DND-41 (cell line): Measurements from ENCODE around the gene TMEM33.
A peak's percentile ranks its signal among the peaks of the same experiment; 100 is the strongest.

ENCODE experiments used
- ATAC-seq: fragments of 200-7000 bp; cut with Tn5 transposase; 3 replicates; pipeline ENCODE4 v1.9.1; 2021; ENCODE audit warnings: low read depth; ENCODE audit not compliant: insufficient read depth
- DNase-seq: peaks from one replicate; pipeline ENCODE4 v3.0.0-alpha.2; 2020
- H2AFZ ChIP-seq: 2 replicates; pipeline ENCODE4 v1.6.0; 2012; ENCODE audit warnings: low read depth, low read length
- H3K27ac ChIP-seq: 2 replicates; pipeline ENCODE4 v1.5.1; 2012; ENCODE audit warnings: low read length, inconsistent platforms
- H3K27me3 ChIP-seq: fragments of 200-600 bp; sonication (generic); 2 replicates; pipeline ENCODE4 v1.6.0; 2012; ENCODE audit warnings: low read length, mild to moderate bottlenecking, inconsistent platforms; ENCODE audit not compliant: insufficient read depth, poor library complexity
- H3K36me3 ChIP-seq: 2 replicates; pipeline ENCODE4 v1.5.1; 2012; ENCODE audit warnings: low read length, inconsistent platforms; ENCODE audit not compliant: insufficient read depth
- H3K4me1 ChIP-seq: 2 replicates; pipeline ENCODE4 v1.5.1; 2012; ENCODE audit warnings: mild to moderate bottlenecking, low read length; ENCODE audit not compliant: insufficient read depth
- H3K4me2 ChIP-seq: 2 replicates; pipeline ENCODE4 v1.6.0; 2012; ENCODE audit warnings: mild to moderate bottlenecking, moderate library complexity, low read length, inconsistent platforms; ENCODE audit not compliant: insufficient read depth
- H3K4me3 ChIP-seq, 2 experiments: fragments of 200-600 bp in 1 of 2; shearing (Covaris generic) in 1 of 2; 2 replicates each; pipeline ENCODE4 v1.5.1; 2012 to 2016; ENCODE audit warnings: inconsistent platforms in 2 of 2, low read length in 2 of 2, mild to moderate bottlenecking in 2 of 2, low read depth in 1 of 2, moderate library complexity in 1 of 2
- H3K79me2 ChIP-seq: 2 replicates; pipeline ENCODE4 v1.6.0; 2012; ENCODE audit warnings: low read length, inconsistent platforms; ENCODE audit not compliant: insufficient read depth
- H3K9ac ChIP-seq: 2 replicates; pipeline ENCODE4 v1.6.0; 2012; ENCODE audit warnings: low read depth, mild to moderate bottlenecking, inconsistent platforms, low read length, moderate library complexity
- H3K9me3 ChIP-seq: 2 replicates; pipeline ENCODE4 v1.5.1; 2012; ENCODE audit warnings: low read length, moderate library complexity, mild to moderate bottlenecking, inconsistent platforms; ENCODE audit not compliant: insufficient read depth, severe bottlenecking
- H4K20me1 ChIP-seq: 2 replicates; pipeline ENCODE4 v1.6.0; 2012; ENCODE audit warnings: low read length; ENCODE audit not compliant: insufficient read depth
- EZH2 ChIP-seq: IDR thresholded peaks from 3 replicates; pipeline ENCODE4 v1.6.1; 2012; ENCODE audit warnings: borderline replicate concordance, low read depth, mild to moderate bottlenecking, moderate library complexity, low read length, inconsistent platforms; ENCODE audit not compliant: severe bottlenecking
- TF ChIP-seq, protein P1 (sequence below): IDR thresholded peaks from 2 replicates; pipeline ENCODE4 v1.5.1; 2012; ENCODE audit warnings: borderline replicate concordance, low read length, moderate library complexity, mild to moderate bottlenecking; ENCODE audit not compliant: poor library complexity, severe bottlenecking; ENCODE audit errors: extremely low read depth

TMEM33 gene

DNA sequence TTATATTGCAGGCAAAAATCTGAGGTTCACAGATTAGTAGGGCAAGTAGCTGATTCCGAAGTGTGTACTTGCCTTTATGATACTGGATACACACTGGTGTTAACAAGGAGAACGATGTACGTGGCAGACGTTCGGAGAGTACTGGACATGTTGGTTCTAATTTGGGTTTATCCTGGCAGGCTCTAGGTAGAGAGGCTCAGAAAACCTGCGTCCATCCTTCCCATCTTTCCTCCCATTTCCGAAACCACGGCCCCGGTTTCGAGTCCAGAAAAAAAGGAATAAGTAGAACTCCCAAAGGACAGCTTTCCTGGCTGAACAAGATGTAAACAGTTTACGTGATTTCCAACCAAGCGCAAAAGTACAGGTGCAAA, 54.8 kb downstream of the TMEM33 start:
- Histone ChIP-seq H4K20me1 (peaks cover 5% of the 10 kb centered on the region; the same call in 1 of the 2 replicates), H3K36me3 (peaks cover 5% of the 10 kb centered on the region; the same call in 1 of the 2 replicates), H3K27ac (peak overlapping the region; percentile 72), H3K9ac (peak overlapping the region; percentile 92), H3K27me3 (no peaks in the 10 kb centered on the region), H3K4me3 (peak overlapping the region; percentile 99 to 100), H3K4me2 (peak overlapping the region; percentile 92), H3K9me3 (no peaks in the 10 kb centered on the region), H2AFZ (peak overlapping the region; percentile 93), H3K79me2 (peaks cover 43% of the 10 kb centered on the region), H3K4me1 (peaks cover 39% of the 10 kb centered on the region)
- DNase-seq (no peak), ATAC-seq (peak; percentile 13)
- TF ChIP-seq EZH2: no peak
- TF ChIP-seq, protein P1, sequence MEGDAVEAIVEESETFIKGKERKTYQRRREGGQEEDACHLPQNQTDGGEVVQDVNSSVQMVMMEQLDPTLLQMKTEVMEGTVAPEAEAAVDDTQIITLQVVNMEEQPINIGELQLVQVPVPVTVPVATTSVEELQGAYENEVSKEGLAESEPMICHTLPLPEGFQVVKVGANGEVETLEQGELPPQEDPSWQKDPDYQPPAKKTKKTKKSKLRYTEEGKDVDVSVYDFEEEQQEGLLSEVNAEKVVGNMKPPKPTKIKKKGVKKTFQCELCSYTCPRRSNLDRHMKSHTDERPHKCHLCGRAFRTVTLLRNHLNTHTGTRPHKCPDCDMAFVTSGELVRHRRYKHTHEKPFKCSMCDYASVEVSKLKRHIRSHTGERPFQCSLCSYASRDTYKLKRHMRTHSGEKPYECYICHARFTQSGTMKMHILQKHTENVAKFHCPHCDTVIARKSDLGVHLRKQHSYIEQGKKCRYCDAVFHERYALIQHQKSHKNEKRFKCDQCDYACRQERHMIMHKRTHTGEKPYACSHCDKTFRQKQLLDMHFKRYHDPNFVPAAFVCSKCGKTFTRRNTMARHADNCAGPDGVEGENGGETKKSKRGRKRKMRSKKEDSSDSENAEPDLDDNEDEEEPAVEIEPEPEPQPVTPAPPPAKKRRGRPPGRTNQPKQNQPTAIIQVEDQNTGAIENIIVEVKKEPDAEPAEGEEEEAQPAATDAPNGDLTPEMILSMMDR: no peak

GRCh38 chr4:41990365-41991111, 55.3 kb downstream of the TMEM33 start, which contains the start of gene SLC30A9:
TSS of gene SLC30A9 (plus strand) at chr4:41990530. CDS start at chr4:41990652, 122 bp downstream.
- Histone ChIP-seq H3K9me3 (no peaks in the 10 kb centered on the region), H3K4me3 (peak within 1 kb of the TSS; percentile 99 to 100), H3K27ac (peak within 1 kb of the TSS; percentile 72), H2AFZ (peak within 1 kb of the TSS; percentile 93), H3K36me3 (peaks cover 5% of the 10 kb centered on the region; the same call in 1 of the 2 replicates), H3K79me2 (peaks cover 48% of the 10 kb centered on the region), H3K4me2 (peak within 1 kb of the TSS; percentile 92), H3K4me1 (peaks cover 39% of the 10 kb centered on the region), H3K27me3 (no peaks in the 10 kb centered on the region), H3K9ac (peak within 1 kb of the TSS; percentile 92), H4K20me1 (peaks cover 5% of the 10 kb centered on the region; the same call in 1 of the 2 replicates)
- no peak for TF ChIP-seq EZH2
- TF ChIP-seq, protein P1: peak; percentile 32
- ATAC-seq (peak; percentile 96), DNase-seq (peak; percentile 92)

GRCh38 chr4:41991916-41992767, 56.9 kb downstream of the TMEM33 start:
- peak overlapping the region; percentile 92; the same call in 1 of the 2 replicates for H3K9ac ChIP-seq
- DNase-seq: no peak
- H3K4me3 ChIP-seq: peak overlapping the region in 1 of 2 experiments; percentile 100; a peak in 3 of 4 replicates

More at GRCh38 chr4:41991916-41992767, 56.9 kb downstream of the TMEM33 start:
- Histone ChIP-seq H4K20me1 (peaks cover 5% of the 10 kb centered on the region; the same call in 1 of the 2 replicates), H3K27me3 (no peaks in the 10 kb centered on the region), H3K4me1 (peaks cover 39% of the 10 kb centered on the region), H3K4me2 (peak overlapping the region; percentile 92), H3K79me2 (peaks cover 57% of the 10 kb centered on the region), H3K27ac (no peak overlapping the region), H3K9me3 (no peaks in the 10 kb centered on the region), H2AFZ (no peak overlapping the region), H3K36me3 (peaks cover 5% of the 10 kb centered on the region; the same call in 1 of the 2 replicates)
- TF ChIP-seq EZH2: no peak
- TF ChIP-seq, protein P1: no peak
- no peak for ATAC-seq
